Neural cell (in vitro differentiated cells): ENCODE results near the gene CLSTN2. TPM values are rescaled to one million over a fixed set of nuclear protein-coding genes. Genes with fewer than 3 reads are reported as not detected.

Source experiments
- H2AFZ ChIP-seq: fragments of 200-600, 300-800 bp; sonication (generic), shearing (Covaris generic); 2 replicates; pipeline ENCODE4 v1.6.0; 2014; ENCODE audit warnings: low read depth, mild to moderate bottlenecking, antibody characterized with exemption, low read length, moderate library complexity
- H3F3A ChIP-seq: fragments of 200-600 bp; shearing (Covaris generic); 2 replicates; pipeline ENCODE4 v1.6.1; 2016; ENCODE audit warnings: mild to moderate bottlenecking, moderate library complexity, mixed read lengths, antibody characterized with exemption, low read length; ENCODE audit not compliant: insufficient read depth, poor library complexity, severe bottlenecking
- H3K27ac ChIP-seq: fragments of 200-600, 300-800 bp; sonication (generic), shearing (Covaris generic); 2 replicates; pipeline ENCODE4 v1.5.1; 2014; ENCODE audit warnings: mild to moderate bottlenecking, low read length, moderate library complexity
- H3K27me3 ChIP-seq: fragments of 300-800, 200-600 bp; sonication (generic), shearing (Covaris generic); 2 replicates; pipeline ENCODE4 v1.6.0; 2014; ENCODE audit warnings: mild to moderate bottlenecking, low read depth, low read length, moderate library complexity; ENCODE audit not compliant: insufficient read depth
- H3K36me3 ChIP-seq: fragments of 300-800, 200-600 bp; sonication (generic), shearing (Covaris generic); 2 replicates; pipeline ENCODE4 v1.5.1; 2014; ENCODE audit warnings: mild to moderate bottlenecking, antibody characterized with exemption, low read length, moderate library complexity; ENCODE audit not compliant: insufficient read depth
- H3K4me2 ChIP-seq: fragments of 300-800, 200-600 bp; sonication (generic), shearing (Covaris generic); 2 replicates; pipeline ENCODE4 v1.6.0; 2014; ENCODE audit warnings: mild to moderate bottlenecking, low read length
- H3K4me3 ChIP-seq: fragments of 300-800, 200-600 bp; sonication (generic), shearing (Covaris generic); 2 replicates; pipeline ENCODE4 v1.5.1; 2014; ENCODE audit warnings: mild to moderate bottlenecking, low read length, moderate library complexity
- H3K79me2 ChIP-seq: fragments of 200-600 bp; shearing (Covaris generic); replicated peaks from 2 replicates; pipeline ENCODE4 v1.6.0; 2014; ENCODE audit warnings: mild to moderate bottlenecking, low read length, moderate library complexity; ENCODE audit not compliant: insufficient read depth
- H3K9ac ChIP-seq: fragments of 300-800, 200-600 bp; sonication (generic), shearing (Covaris generic); 2 replicates; pipeline ENCODE4 v1.6.1; 2016; ENCODE audit warnings: mild to moderate bottlenecking, low read length, mixed read lengths
- H3K9me2 ChIP-seq: fragments of 200-600 bp; shearing (Covaris generic); 2 replicates; pipeline ENCODE4 v1.6.1; 2016; ENCODE audit warnings: mild to moderate bottlenecking, low read length, mixed read lengths; ENCODE audit not compliant: insufficient read depth
- H3K9me3 ChIP-seq: fragments of 200-600, 300-800 bp; sonication (generic), shearing (Covaris generic); 2 replicates; pipeline ENCODE4 v1.6.1; 2016; ENCODE audit warnings: mild to moderate bottlenecking, mixed run types, low read length, moderate library complexity, mixed read lengths
- H4K20me1 ChIP-seq: fragments of 200-600 bp; shearing (Covaris generic); 2 replicates; pipeline ENCODE4 v1.6.1; 2016; ENCODE audit warnings: mild to moderate bottlenecking, mixed run types; ENCODE audit not compliant: insufficient read depth
- EP300 ChIP-seq: fragments of 450-650 bp; conservative IDR thresholded peaks from 2 replicates; pipeline ENCODE4 v1.6.1; 2014; ENCODE audit warnings: antibody characterized with exemption, mild to moderate bottlenecking, moderate library complexity; ENCODE audit not compliant: poor library complexity, severe bottlenecking
- EZH2 ChIP-seq: fragments of 200-600, 300-800 bp; shearing (Covaris generic), sonication (generic); IDR thresholded peaks from 2 replicates; pipeline ENCODE4 v1.6.1; 2014; ENCODE audit warnings: antibody characterized with exemption, low read length, borderline replicate concordance, mild to moderate bottlenecking; ENCODE audit not compliant: insufficient read depth, poor library complexity, severe bottlenecking
- MXI1 ChIP-seq: fragments of 450-650 bp; conservative IDR thresholded peaks from 2 replicates; pipeline ENCODE4 v1.6.1; 2014; ENCODE audit warnings: antibody characterized with exemption, mild to moderate bottlenecking; ENCODE audit not compliant: poor library complexity, severe bottlenecking
- POLR2AphosphoS5 ChIP-seq: IDR thresholded peaks from 2 replicates; pipeline ENCODE4 v1.6.1; 2012
- RAD21 ChIP-seq: fragments of 450-650 bp; conservative IDR thresholded peaks from 2 replicates; pipeline ENCODE4 v1.6.1; 2014; ENCODE audit warnings: antibody characterized with exemption, mild to moderate bottlenecking, moderate library complexity
- SMC3 ChIP-seq: fragments of 450-650 bp; conservative IDR thresholded peaks from 2 replicates; pipeline ENCODE4 v1.6.1; 2014; ENCODE audit warnings: antibody characterized with exemption, mild to moderate bottlenecking, moderate library complexity; ENCODE audit not compliant: poor library complexity
- polyA plus RNA-seq: library from polyadenylated mRNA; depleted of rRNA; stranded (reverse); fragments of >200 nt; gene quantifications from 2 replicates; pipeline ENCODE4 v1.2.3, GENCODE V29; 2014
- TF ChIP-seq, protein P1 (sequence below): IDR thresholded peaks from 2 replicates; pipeline ENCODE4 v1.6.1; 2012; ENCODE audit warnings: borderline replicate concordance
- TF ChIP-seq, protein P2 (sequence below): fragments of 450-650 bp; IDR thresholded peaks from 2 replicates; pipeline ENCODE4 v1.5.1; 2014; ENCODE audit warnings: antibody characterized with exemption, mild to moderate bottlenecking, moderate library complexity; ENCODE audit not compliant: poor library complexity, severe bottlenecking

The CLSTN2 gene
- polyA plus RNA-seq, 1 donor from 2014 or later, result 10.7 TPM

DNA sequence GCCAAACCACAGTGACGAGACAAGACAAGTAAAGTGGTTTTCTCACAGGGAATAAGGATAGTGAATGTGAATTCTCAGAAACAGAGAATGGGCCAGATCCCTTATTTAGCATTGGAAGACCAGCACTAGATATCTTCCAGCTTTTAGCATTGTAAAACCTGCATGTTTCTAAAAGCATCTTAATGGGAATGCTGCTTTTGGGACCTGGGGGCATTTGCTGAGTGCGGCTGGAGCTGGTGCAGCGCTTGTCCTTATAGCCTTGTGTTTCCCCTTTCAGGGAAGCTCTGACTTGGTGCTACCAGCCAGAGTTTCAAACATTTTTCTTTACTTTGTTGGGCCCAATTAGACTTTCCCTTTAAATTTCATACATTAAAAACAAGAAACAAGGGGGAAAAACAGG is 52.9 kb downstream of the CLSTN2 start:
- Histone ChIP-seq H4K20me1 (no peaks in the 10 kb centered on the region), H2AFZ (no peak overlapping the region), H3K4me3 (no peak overlapping the region), H3K9me3 (no peaks in the 10 kb centered on the region), H3K27ac (no peak overlapping the region), H3K4me2 (no peak overlapping the region), H3K9me2 (no peaks in the 10 kb centered on the region), H3F3A (no peaks in the 10 kb centered on the region), H3K9ac (no peak overlapping the region), H3K79me2 (no peaks in the 10 kb centered on the region), H3K36me3 (no peaks in the 10 kb centered on the region), H3K27me3 (no peaks in the 10 kb centered on the region)
- no peak for TF ChIP-seq POLR2AphosphoS5
- no peak for TF ChIP-seq EP300
- TF ChIP-seq, protein P1, sequence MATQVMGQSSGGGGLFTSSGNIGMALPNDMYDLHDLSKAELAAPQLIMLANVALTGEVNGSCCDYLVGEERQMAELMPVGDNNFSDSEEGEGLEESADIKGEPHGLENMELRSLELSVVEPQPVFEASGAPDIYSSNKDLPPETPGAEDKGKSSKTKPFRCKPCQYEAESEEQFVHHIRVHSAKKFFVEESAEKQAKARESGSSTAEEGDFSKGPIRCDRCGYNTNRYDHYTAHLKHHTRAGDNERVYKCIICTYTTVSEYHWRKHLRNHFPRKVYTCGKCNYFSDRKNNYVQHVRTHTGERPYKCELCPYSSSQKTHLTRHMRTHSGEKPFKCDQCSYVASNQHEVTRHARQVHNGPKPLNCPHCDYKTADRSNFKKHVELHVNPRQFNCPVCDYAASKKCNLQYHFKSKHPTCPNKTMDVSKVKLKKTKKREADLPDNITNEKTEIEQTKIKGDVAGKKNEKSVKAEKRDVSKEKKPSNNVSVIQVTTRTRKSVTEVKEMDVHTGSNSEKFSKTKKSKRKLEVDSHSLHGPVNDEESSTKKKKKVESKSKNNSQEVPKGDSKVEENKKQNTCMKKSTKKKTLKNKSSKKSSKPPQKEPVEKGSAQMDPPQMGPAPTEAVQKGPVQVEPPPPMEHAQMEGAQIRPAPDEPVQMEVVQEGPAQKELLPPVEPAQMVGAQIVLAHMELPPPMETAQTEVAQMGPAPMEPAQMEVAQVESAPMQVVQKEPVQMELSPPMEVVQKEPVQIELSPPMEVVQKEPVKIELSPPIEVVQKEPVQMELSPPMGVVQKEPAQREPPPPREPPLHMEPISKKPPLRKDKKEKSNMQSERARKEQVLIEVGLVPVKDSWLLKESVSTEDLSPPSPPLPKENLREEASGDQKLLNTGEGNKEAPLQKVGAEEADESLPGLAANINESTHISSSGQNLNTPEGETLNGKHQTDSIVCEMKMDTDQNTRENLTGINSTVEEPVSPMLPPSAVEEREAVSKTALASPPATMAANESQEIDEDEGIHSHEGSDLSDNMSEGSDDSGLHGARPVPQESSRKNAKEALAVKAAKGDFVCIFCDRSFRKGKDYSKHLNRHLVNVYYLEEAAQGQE, result no peak
- no peak for TF ChIP-seq EZH2
- TF ChIP-seq, protein P2, sequence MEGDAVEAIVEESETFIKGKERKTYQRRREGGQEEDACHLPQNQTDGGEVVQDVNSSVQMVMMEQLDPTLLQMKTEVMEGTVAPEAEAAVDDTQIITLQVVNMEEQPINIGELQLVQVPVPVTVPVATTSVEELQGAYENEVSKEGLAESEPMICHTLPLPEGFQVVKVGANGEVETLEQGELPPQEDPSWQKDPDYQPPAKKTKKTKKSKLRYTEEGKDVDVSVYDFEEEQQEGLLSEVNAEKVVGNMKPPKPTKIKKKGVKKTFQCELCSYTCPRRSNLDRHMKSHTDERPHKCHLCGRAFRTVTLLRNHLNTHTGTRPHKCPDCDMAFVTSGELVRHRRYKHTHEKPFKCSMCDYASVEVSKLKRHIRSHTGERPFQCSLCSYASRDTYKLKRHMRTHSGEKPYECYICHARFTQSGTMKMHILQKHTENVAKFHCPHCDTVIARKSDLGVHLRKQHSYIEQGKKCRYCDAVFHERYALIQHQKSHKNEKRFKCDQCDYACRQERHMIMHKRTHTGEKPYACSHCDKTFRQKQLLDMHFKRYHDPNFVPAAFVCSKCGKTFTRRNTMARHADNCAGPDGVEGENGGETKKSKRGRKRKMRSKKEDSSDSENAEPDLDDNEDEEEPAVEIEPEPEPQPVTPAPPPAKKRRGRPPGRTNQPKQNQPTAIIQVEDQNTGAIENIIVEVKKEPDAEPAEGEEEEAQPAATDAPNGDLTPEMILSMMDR, result no peak

DNA sequence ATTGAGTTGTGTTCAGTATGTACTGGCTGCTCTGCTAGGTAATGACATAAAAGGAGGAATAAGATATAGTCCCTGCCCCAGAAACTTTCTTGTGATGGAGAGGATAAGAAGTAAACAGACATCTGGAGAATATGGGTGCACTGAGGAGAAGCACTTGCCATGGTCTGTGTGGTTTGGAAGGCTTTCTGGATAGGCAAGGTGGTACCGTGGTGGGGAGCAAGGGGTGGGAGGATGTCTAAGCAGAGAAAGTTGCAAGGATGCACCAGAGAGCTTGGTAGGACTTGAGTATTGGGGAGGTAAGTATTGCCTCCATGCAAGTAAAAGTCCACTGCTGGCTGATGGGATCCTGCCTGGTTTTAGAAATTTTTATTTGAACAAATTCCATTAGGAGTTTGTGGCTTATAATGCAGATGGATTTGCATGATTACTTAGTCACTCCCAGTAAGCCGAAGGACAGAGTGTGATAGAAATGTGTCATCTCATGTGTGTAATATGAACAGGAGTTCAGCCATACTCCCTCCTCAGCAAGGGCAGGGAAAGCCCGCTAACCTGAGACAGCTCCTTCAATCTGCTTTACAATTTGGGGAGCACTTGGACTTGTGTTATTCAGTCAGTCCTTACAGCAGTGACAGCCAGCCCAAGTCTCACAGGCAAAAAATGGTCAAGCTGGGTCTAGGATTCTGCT is 53.6 kb downstream of the CLSTN2 start:
- no peaks in the 10 kb centered on the region for H3K27me3 ChIP-seq

More for the DNA sequence above, 53.6 kb downstream of the CLSTN2 start:
- TF ChIP-seq RAD21, result no peak
- TF ChIP-seq, protein P1, result no peak
- no peak for TF ChIP-seq EP300
- TF ChIP-seq MXI1, result no peak
- TF ChIP-seq SMC3, result no peak
- no peak for TF ChIP-seq EZH2
- TF ChIP-seq, protein P2, result no peak
- H3K9me3 ChIP-seq, result no peaks in the 10 kb centered on the region
- no peak overlapping the region for H3K27ac ChIP-seq
- H3K79me2 ChIP-seq, result no peaks in the 10 kb centered on the region
- no peak overlapping the region for H3K4me2 ChIP-seq
- no peak overlapping the region for H3K4me3 ChIP-seq
- H3K9me2 ChIP-seq, result no peaks in the 10 kb centered on the region
- no peaks in the 10 kb centered on the region for H4K20me1 ChIP-seq
- H3F3A ChIP-seq, result no peaks in the 10 kb centered on the region
- H3K9ac ChIP-seq, result no peak overlapping the region
- H2AFZ ChIP-seq, result no peak overlapping the region
- H3K36me3 ChIP-seq, result no peaks in the 10 kb centered on the region
